NCI-H1436 treated with DMSO at 0.1 percent for 48 hours (cell line): Measurements from ENCODE around the gene THSD7B.

Experiments used
- DNase-seq: peaks from one replicate; lab custom pipeline; 2025; lab: John Stamatoyannopoulos, UW

Gene THSD7B

GRCh38 chr2:136801661-136802060 lies 36.3 kb downstream of the THSD7B start:
- no peak for DNase-seq

DNA sequence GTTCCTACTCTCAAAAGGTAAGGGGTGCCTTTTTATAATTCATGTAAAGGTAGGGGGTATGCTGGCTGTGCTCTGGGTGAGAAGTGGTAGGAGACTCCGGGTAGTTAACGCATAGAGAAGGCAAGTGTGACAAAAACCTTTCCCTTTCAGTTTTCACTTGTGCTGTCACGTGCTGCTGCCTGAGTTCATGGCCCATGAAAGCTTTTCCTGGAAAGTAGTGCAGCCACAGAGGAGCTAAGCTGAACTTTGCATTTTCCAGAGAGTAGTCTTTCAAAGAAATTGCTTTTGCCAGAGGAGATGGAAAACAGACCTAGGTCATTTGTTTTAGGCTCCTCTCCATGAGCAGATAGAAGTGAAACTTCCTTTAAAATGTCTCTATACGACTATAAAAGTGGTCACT lies 44.7 kb downstream of the THSD7B start:
- no peak for DNase-seq

- DNase-seq = no peak
Measured at GRCh38 chr2:136818839-136819238, 53.5 kb downstream of the THSD7B start.

DNA sequence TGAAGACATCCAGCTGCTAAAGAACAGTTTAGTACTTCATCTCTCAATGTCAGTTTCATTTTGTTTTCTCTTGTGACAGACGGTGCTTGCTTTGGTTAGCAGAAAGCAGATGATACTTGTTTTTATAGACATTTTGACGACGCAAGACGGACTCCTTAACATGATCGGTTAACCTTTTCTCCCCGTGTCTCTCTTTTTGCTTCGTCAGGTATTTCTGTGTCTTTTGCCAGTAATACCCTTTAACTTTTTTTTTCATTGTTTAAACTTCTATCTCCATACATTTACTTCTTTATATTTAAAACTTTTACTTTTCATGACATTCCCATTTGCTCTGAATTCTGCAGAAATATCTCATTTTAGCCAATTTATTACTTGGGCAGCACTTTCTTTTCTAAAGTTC lies 57.9 kb downstream of the THSD7B start:
- no peak for DNase-seq

DNA sequence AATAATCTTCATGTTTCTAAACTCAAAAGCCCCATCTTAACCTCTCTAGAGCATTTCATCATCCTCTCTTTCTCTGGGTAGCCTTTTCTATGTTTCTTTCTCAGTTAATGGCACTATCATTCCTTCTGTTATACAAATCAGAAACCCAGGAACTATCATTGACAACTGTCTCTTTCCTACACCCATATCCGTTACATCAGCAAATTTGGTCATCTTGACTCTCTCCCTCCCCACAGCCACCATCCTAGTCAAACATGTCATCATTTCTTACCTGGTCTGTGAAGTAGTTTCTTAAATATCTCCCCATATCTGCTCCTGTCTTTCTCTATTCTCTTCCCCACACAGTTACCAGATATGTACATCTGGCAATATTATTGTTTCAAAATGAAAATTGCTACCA lies 62.8 kb downstream of the THSD7B start:
- no peak for DNase-seq

GRCh38 chr2:136828774-136829173 lies 63.4 kb downstream of the THSD7B start:
- DNase-seq = no peak

GRCh38 chr2:136844546-136844945 lies 79.2 kb downstream of the THSD7B start:
- DNase-seq = no peak

DNA sequence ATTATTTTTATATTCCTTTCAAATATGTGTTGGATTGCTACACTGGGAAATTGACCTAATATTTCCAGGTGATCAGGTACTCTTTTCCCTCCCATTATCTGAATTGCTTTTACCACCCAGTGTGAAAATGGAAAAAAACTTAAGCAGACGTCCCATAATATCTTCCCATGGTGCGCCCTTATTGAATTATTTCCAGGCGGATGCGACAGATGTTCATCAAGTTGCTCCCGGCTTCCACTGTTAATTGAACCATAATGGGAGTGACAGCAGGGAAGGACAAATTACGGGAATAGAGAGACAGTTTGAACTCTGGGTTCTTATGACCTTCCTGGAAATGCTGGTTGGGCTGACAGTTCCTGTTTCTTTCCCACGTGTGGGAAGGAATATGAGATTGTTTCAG lies 93.3 kb downstream of the THSD7B start:
- no peak for DNase-seq

DNA sequence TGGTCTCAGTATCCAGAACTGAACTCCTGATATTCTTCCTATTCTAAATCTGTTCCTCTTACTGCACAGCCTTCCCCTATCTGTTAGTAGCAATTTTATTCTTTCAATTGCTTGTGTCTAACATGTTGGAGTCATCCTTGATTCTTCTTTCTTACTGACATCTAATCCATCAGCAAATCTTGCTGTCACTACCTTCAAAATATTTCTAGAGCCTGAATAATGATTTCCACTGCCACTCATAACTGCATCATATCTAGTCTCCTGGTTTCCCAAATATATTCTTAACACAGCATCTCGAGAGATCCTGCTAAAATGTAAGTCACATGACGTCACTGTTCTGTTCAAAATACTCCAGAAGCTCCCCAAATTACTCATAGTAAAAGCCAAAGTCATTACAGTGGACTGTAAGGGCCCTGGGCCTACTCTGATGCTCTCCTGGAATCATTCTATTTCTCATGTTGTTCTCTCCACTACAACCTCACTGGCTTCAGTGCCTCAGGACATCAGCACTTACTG lies 95.2 kb downstream of the THSD7B start:
- DNase-seq = no peak

DNA sequence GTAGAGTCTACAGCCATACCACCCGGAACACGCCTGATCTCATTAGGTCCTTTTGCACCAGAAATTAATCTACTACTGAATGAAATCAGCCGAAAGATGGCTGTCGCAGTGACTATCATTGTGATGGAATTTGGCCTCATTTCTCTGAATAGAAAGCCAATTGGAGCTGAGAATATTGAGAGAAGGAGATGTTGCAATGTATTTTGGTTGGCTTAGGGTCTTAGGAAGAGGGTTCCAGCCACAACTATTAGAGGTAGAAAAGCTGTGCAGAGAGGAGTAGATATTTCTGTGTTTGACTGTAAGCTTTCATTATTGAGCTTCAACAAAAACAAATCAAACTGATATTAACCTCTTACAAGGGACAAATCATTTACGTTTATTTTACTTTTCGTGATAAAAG lies 98.1 kb downstream of the THSD7B start:
- no peak for DNase-seq

GRCh38 chr2:136863874-136864273 lies 98.5 kb downstream of the THSD7B start:
- DNase-seq = no peak

- DNase-seq = no peak
Measured at GRCh38 chr2:136871424-136871823, 106.1 kb downstream of the THSD7B start.

- no peak for DNase-seq
Measured at GRCh38 chr2:136874258-136874657, 108.9 kb downstream of the THSD7B start.

DNA sequence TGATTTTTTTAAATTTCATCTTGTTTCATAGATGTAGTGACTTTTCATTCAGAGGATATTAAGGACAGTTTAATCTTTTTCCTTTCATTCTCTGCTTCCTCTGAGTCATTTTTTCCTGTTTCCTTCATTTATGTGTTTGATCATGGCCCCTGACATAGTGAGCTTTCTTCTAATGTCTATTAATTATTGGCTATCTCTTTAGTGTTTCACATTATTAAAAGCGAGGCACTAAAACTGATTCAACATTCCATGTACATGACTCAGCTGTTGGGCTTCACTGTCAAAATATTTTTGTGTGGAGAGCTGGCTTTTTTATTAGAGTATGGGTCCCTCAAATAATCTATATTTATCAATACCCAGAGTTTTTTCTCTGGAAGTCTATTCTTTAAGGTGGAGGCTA lies 125.8 kb downstream of the THSD7B start:
- DNase-seq = no peak

DNA sequence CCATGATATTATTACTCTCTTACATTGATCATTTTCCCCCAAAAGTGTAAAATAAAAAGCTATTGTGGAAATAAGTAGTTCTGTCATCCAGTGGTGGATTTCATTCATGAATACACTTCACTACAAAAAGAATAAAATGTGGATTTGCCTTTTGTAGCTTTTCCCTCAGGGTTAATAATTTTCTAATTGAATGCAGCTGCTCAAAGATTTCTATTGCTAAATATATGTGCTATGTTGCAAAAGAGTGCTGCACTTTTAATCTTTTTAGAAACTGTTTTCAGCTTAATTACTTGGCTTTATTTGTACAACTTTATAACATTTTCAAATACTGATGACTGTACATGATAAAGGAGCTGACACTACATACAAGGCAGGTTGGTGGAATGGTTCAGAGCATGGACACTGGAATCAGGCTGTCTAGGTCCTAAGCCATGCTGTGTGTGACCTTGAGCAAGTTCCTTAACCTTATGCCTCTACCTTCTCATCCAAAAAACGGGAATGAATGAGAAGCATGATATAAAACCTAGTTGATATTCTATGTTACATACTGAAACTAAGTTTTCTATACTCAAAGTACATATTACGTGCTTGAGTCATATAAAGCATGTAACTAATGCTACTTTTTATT lies 128.8 kb downstream of the THSD7B start:
- no peak for DNase-seq

DNA sequence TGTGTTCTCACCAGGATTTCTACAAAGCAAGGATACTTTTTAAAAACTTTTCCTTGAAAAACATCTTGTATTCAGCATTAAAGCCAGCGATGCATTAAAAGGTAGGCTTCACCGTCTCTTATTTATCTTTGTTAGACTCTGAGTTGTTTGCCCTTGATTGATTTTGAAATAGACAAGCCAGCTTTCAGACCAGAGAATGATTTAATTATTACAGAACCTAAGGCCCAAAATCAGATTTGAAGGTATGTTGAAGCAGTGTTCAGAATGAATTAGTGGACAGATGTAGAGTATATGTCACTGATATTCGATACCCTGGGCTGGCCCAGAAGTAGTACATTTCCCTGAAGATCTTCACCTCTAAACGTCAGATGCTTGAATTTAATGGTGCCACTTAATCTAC lies 136.4 kb downstream of the THSD7B start:
- DNase-seq = no peak

GRCh38 chr2:136905779-136906178 lies 140.4 kb downstream of the THSD7B start:
- DNase-seq = no peak

- no peak for DNase-seq
Measured at GRCh38 chr2:136909777-136910176, 144.4 kb downstream of the THSD7B start.

- DNase-seq = no peak
Measured at GRCh38 chr2:136916131-136916530, 150.8 kb downstream of the THSD7B start.

DNA sequence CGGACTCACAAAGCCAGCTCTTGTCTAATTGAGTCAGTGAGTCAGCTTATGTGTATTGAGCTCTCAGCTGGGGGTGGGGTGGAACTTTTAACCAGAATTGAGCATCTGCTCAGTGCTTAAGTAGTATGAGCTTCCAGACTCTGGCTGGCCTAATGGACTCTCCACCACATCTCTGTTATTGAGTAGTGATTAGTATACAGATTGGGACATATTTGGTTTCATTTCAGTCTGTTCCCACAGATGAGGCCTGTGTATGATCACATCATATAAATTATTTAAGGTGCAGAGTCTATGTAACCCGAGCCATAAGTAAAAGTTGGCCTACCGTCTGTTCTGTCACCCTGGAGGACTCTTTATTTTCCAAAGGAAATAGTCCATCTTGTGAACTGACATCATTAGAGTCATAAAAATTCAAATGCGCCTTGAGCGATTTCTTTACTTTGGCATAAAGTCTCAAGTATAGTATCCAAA lies 152.1 kb downstream of the THSD7B start:
- no peak for DNase-seq

DNA sequence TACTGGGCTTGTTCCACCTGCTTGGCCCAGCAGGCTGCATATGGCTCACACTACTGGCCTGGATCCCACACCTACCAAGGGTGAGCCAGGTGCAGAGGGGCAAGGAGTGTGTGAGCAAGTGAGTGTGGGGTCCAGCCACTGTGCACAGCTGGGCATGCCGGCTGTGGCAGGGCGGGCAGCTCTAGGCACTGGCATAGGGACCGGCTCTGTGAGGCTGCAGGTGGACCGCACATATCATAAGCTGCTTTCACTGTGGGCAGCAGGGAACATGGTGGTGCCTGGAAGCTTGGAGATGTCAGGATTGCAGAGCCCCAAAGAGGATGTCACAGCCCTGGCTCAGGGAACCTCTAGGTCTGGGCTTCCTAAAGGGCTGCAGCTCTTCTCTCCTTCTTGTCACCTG lies 154.3 kb downstream of the THSD7B start:
- no peak for DNase-seq

DNA sequence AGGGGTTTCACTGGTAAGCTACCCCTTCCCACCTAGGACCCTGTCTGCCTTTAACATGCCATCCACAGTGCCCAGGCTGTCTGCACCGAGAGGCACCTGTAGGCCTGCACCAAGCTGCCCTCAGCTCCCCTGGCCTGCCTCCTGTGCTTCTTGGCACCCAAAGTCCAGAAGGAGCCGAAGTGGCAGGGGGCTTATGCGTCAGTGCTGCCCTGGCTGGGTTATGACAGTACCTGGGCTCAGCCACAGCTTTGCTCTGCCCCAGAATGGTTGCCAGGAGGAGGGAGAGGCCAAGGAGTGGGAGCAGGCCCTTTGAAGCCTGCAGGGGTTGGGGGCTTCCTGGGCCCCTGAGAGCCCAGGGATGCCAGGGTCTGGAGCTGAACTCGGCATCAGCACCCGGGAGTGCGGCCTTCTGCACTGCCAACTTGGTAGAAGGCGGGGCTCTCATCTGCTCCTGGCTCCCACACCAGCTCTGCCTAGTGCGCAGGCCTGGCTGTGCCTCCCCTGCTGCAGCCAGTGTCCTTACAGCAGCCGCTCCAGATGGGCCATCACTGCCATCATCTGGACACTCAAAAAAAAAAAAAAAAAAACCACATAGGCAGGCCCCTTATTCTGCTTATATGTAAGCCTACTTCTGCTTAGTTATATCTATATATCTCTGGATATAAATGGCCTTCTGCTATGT lies 155.4 kb downstream of the THSD7B start:
- no peak for DNase-seq

DNA sequence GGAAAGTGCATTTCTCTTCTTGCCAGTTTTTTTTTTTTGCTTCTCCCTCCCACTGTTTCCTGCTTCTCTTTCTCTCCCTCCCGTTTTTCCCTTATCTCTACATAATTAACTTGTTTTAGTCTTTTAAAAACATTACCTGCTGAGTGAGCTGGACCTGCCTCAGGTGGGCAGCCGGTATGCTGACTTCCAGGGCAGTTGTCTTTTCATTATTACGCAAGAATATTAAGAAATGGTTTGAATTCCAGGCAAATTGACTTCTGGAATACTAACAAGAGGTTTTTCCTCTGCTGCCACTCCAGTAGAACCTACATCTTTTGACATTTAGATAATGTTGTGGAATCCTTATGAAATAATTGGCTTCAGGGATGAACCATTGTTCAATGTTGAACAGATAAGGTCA lies 161.8 kb downstream of the THSD7B start:
- DNase-seq = no peak

DNA sequence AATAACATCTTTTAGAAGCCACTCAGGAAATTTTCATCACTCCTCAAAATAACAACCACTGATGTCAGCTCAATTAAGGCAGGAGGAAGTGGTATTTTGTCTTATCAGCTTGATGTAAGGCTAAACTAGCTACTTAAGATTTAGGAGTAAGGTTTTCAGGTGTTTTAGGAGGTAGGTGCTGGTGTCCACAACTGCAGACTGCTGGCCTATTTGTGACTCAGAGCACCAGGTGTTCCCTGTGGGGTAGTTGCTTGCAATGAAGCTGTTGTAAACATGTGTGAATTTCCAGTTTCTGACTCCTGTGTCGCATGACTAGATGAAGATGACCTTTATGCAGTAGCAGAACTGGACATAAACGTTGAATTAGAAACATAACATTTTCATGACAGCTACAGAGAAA lies 164.2 kb downstream of the THSD7B start:
- DNase-seq = no peak
